Activated T-helper 17 cell treated with anti-CD3 and anti-CD28 coated beads, Interleukin-2, amount 50 U/mL, for 72 hours (primary cell): ENCODE data around the gene INPP5D. TPM values are rescaled to one million over a fixed set of nuclear protein-coding genes. Genes with fewer than 3 reads are reported as not detected.
"Not testable (repeated sequence)": the region's sequence is repeated elsewhere in the genome, so short reads cannot be mapped to it uniquely, and the experiment has no call there.

Experiments
- ATAC-seq: fragments of 150-1000 bp; cut with Tn5 transposase; replicated peaks from 2 replicates; pipeline ENCODE4 v1.10.0; 2021; ENCODE audit warnings: mild to moderate bottlenecking, moderate library complexity
- H3K27ac Mint-ChIP-seq: one replicate; pipeline ENCODE4 v1.8.0; 2022; ENCODE audit warnings: mixed read lengths
- H3K27me3 Mint-ChIP-seq: one replicate; pipeline ENCODE4 v1.8.0; 2022; ENCODE audit warnings: mixed read lengths
- H3K36me3 Mint-ChIP-seq: one replicate; pipeline ENCODE4 v1.8.0; 2022; ENCODE audit warnings: low read depth, mild to moderate bottlenecking, mixed read lengths
- H3K4me1 Mint-ChIP-seq: one replicate; pipeline ENCODE4 v1.8.0; 2022; ENCODE audit warnings: mixed read lengths
- H3K4me3 Mint-ChIP-seq: one replicate; pipeline ENCODE4 v1.8.0; 2022; ENCODE audit warnings: mild to moderate bottlenecking, mixed read lengths
- H3K9me3 Mint-ChIP-seq: one replicate; pipeline ENCODE4 v1.8.0; 2022; ENCODE audit warnings: mixed read lengths
- total RNA-seq, 2 donors: library from RNA; stranded (reverse); gene quantifications; one replicate each; pipeline ENCODE4 v1.2.3, GENCODE V29; 2022

INPP5D gene
- total RNA-seq, 2 donors from 2014 or later = 81.6 to 89.8 TPM

- Mint-ChIP-seq H3K4me3 (no peak overlapping the region), H3K9me3 (no peaks in the 10 kb centered on the region), H3K27me3 (no peaks in the 10 kb centered on the region), H3K36me3 (peaks cover 98% of the 10 kb centered on the region), H3K4me1 (peaks cover 24% of the 10 kb centered on the region), H3K27ac (peak overlapping the region; percentile 11)
- no peak for ATAC-seq
Observed at GRCh38 chr2:233147829-233148167, 87.7 kb downstream of the INPP5D start.

DNA sequence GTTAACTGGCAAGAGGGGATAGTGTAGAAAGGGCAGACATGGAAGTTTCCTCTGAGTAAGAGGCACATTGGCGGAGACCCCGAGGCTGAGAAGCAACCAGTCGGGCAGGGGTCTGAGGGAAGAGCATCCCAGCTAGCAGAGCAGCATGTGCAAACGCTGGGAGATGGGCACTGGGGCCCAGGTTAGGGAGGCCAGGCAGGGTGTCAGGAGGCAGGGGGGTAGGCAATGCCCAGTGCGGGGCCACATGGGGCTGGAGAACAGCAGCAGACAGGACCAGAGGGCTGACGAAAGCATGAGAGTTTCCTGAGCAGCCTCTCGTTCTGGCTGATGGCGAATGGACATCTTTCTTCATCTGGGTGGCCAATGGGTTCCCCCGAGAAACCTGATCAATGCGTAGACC lies 88.2 kb downstream of the INPP5D start:
- Mint-ChIP-seq H3K27ac (peak overlapping the region; percentile 11), H3K36me3 (peaks cover 98% of the 10 kb centered on the region), H3K4me1 (peaks cover 20% of the 10 kb centered on the region), H3K9me3 (no peaks in the 10 kb centered on the region), H3K27me3 (no peaks in the 10 kb centered on the region), H3K4me3 (no peak overlapping the region)
- ATAC-seq = no peak

GRCh38 chr2:233152541-233152940 lies 92.4 kb downstream of the INPP5D start:
- no peaks in the 10 kb centered on the region for H3K27me3 Mint-ChIP-seq
- peak overlapping the region; percentile 75 for H3K27ac Mint-ChIP-seq
- H3K36me3 Mint-ChIP-seq = peaks cover 97% of the 10 kb centered on the region
- H3K9me3 Mint-ChIP-seq = no peaks in the 10 kb centered on the region
- H3K4me3 Mint-ChIP-seq = no peak overlapping the region
- no peaks in the 10 kb centered on the region for H3K4me1 Mint-ChIP-seq
- ATAC-seq = no peak

DNA sequence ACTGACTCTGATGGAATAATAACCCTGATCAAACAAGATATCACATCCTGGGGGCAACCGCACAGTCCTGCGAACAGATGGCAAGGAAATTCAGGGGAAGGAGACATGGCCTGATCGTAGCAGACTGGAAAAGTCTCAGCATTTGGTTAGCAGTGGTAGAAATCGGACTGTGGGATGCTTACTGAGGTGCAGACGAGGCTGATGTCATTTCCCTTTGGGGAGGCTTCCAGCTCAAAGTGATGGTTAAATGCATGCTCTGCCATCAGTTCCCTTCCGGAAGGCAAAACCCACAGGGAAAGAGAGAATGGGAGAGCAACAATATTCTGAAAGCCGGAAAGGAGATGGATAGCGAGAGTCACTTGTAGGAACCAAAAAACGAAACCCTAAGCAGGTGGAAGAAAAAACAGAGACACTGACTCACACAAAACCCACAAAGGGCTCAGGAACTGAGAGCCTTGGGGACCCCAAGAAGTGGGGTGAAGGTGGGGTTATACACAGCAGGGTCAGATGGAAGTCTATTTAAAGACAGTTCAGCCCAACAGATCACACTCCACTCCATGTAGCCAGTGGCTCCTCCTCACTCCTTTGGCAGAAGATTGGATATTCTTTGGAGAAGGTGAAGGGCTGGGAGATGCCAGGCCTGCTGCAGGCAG lies 93.1 kb downstream of the INPP5D start:
- H3K4me1 Mint-ChIP-seq = no peaks in the 10 kb centered on the region
- no peak overlapping the region for H3K4me3 Mint-ChIP-seq
- no peaks in the 10 kb centered on the region for H3K9me3 Mint-ChIP-seq
- no peaks in the 10 kb centered on the region for H3K27me3 Mint-ChIP-seq
- H3K36me3 Mint-ChIP-seq = peaks cover 97% of the 10 kb centered on the region
- peak; percentile 37 for ATAC-seq
- peak overlapping the region; percentile 75 for H3K27ac Mint-ChIP-seq

GRCh38 chr2:233156001-233156400 lies 95.9 kb downstream of the INPP5D start:
- Mint-ChIP-seq H3K36me3 (peaks cover 95% of the 10 kb centered on the region), H3K27me3 (no peaks in the 10 kb centered on the region), H3K4me3 (no peak overlapping the region), H3K4me1 (no peaks in the 10 kb centered on the region), H3K9me3 (no peaks in the 10 kb centered on the region), H3K27ac (peak overlapping the region; percentile 72)
- ATAC-seq = no peak

GRCh38 chr2:233156461-233156860 lies 96.3 kb downstream of the INPP5D start:
- peaks cover 97% of the 10 kb centered on the region for H3K36me3 Mint-ChIP-seq
- H3K27ac Mint-ChIP-seq = peak overlapping the region; percentile 9

DNA sequence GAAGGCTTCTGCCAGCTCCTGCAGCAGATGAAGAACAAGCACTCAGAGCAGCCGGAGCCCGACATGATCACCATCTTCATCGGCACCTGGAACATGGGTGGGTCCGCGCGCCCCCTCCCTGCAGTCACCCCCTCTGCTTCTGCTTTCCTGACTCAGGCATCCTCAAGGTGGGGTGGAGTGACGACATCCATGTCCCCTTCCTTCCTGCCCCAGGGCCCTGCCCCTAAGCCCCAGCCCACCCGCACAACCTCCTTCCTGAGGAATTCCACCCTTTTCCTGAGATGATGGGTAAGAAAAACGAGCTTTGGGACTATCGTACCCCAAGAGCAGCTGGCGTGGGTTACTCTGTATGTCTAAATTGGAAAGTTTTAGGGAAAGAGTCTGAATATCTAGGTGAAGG lies 101.6 kb downstream of the INPP5D start:
- no peak for ATAC-seq
- no peak overlapping the region for H3K4me3 Mint-ChIP-seq
- no peaks in the 10 kb centered on the region for H3K4me1 Mint-ChIP-seq
- H3K9me3 Mint-ChIP-seq = no peaks in the 10 kb centered on the region
- H3K27ac Mint-ChIP-seq = peak overlapping the region; percentile 67
- no peaks in the 10 kb centered on the region for H3K27me3 Mint-ChIP-seq
- H3K36me3 Mint-ChIP-seq = peaks cover 52% of the 10 kb centered on the region

More at GRCh38 chr2:233156461-233156860, 96.3 kb downstream of the INPP5D start:
- not testable (repeated sequence) for H3K4me1 Mint-ChIP-seq, H3K9me3 Mint-ChIP-seq, H3K4me3 Mint-ChIP-seq, ATAC-seq, H3K27me3 Mint-ChIP-seq

DNA sequence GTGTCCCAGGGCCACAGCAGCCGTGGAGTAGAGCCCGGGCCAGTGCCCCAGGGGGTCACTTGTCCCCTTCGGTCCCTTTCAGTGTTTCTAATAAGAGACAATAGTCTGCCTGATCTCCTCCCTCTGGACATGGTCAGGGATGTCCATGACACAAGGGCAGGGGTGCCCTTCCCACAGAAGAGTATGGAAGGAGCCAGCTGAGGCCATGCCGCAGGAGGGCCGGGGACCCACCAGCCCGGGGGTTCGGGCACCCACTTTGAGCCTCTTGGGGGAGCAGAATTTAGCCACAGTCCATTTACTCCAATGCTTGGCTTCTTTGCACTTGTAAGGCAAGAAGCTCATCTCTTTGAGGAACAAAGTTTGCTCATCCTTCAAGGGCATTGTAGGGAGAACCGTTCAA lies 102.6 kb downstream of the INPP5D start:
- H3K4me1 Mint-ChIP-seq = no peaks in the 10 kb centered on the region
- no peak overlapping the region for H3K4me3 Mint-ChIP-seq
- no peak for ATAC-seq
- no peaks in the 10 kb centered on the region for H3K9me3 Mint-ChIP-seq
- no peaks in the 10 kb centered on the region for H3K27me3 Mint-ChIP-seq
- peaks cover 42% of the 10 kb centered on the region for H3K36me3 Mint-ChIP-seq
- no peak overlapping the region for H3K27ac Mint-ChIP-seq

DNA sequence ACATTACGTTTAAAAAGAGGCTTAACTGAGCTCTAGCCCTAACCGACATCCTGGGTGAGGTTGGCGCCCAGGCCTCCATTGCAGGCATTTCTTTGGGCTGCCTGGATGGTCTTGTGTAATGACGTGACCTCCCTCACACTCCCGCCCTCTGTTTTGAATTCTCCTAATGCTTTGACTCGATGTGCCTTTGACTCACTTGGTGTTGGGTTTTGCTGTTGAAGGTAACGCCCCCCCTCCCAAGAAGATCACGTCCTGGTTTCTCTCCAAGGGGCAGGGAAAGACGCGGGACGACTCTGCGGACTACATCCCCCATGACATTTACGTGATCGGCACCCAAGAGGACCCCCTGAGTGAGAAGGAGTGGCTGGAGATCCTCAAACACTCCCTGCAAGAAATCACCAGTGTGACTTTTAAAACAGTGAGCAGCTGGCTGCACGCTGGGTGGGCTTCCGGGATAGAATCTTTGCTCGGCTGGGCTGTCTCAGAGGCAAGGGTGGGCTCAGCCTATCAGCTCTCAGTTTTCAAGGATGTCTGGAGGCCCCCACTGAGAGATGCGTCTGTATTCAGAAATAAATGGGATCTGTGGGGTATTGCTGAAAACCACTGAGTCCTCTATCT lies 103.5 kb downstream of the INPP5D start:
- no peaks in the 10 kb centered on the region for H3K4me1 Mint-ChIP-seq
- H3K4me3 Mint-ChIP-seq = no peak overlapping the region
- H3K9me3 Mint-ChIP-seq = no peaks in the 10 kb centered on the region
- no peak overlapping the region for H3K27ac Mint-ChIP-seq
- no peaks in the 10 kb centered on the region for H3K27me3 Mint-ChIP-seq
- ATAC-seq = no peak
- peaks cover 33% of the 10 kb centered on the region for H3K36me3 Mint-ChIP-seq

GRCh38 chr2:233164128-233164635 lies 104.0 kb downstream of the INPP5D start:
- Mint-ChIP-seq H3K4me3 (no peak overlapping the region), H3K27me3 (no peaks in the 10 kb centered on the region), H3K36me3 (peaks cover 33% of the 10 kb centered on the region), H3K27ac (no peak overlapping the region), H3K4me1 (peaks cover 4% of the 10 kb centered on the region), H3K9me3 (no peaks in the 10 kb centered on the region)
- ATAC-seq = no peak

DNA sequence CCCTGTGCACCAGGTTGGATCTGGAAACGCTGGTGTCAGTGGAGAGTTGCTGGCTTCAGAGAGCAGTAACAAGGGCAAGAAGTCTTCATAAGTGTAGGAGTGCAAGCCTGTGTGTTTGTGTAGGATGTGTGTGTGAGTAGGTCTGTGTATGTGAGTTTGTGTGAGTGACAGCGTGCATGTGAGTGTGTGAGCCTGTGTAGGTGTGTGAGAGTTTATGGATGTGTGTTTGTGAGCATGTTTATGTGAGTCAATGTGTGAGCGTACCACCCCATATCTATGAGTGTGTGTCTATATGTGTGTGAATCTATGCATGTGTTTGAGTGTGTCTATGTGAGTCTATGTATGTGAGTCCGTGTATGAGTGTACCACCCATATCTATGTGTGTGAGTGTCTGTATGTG lies 104.8 kb downstream of the INPP5D start:
- Mint-ChIP-seq H3K27ac (no peak overlapping the region), H3K36me3 (peaks cover 33% of the 10 kb centered on the region), H3K27me3 (no peaks in the 10 kb centered on the region), H3K4me3 (no peak overlapping the region), H3K9me3 (no peaks in the 10 kb centered on the region), H3K4me1 (peaks cover 5% of the 10 kb centered on the region)
- ATAC-seq = peak; percentile 29

GRCh38 chr2:233165543-233165894 lies 105.4 kb downstream of the INPP5D start:
- H3K4me3 Mint-ChIP-seq = no peak overlapping the region
- H3K27ac Mint-ChIP-seq = no peak overlapping the region
- peaks cover 33% of the 10 kb centered on the region for H3K36me3 Mint-ChIP-seq
- ATAC-seq = peak; percentile 65
- H3K27me3 Mint-ChIP-seq = no peaks in the 10 kb centered on the region
- H3K9me3 Mint-ChIP-seq = no peaks in the 10 kb centered on the region
- H3K4me1 Mint-ChIP-seq = peaks cover 5% of the 10 kb centered on the region

DNA sequence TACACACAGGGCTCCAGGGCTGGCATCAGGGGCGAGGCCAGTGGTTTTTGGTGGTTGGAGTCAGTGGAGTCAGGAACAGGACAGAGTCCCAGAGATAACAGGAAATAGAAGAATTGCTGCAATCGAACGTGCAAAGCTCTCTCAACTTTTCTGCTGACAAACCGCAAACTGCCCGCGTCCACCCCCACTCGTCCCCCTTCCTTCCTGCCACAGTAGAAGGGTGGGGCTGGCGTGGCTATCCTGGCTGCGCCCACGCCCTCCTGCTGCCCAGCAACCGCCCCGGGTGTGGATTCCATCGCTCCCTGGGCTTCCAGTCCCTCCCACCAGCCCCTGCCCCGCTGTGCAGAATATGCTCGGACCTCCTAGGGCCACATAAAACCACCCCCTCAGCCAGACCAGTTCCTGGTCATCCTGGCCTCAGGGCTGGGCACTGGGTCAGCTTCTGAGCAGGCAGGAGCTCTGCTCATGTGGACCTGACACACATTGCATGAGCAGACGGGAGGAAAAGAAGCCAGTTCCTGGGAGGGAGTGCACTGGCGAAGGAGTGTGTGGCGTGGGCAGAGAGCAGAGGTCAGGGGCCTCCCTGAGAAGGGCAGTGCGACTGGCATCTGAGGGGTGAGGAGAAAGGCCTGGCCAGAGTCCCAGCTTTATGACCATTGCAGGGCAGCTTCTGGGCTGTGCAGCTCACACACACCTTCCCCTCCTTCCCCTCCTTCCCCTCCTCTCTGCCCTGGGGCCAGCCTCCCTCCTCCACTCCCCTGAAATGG lies 105.9 kb downstream of the INPP5D start:
- Mint-ChIP-seq H3K9me3 (no peaks in the 10 kb centered on the region), H3K27me3 (no peaks in the 10 kb centered on the region), H3K4me1 (peaks cover 5% of the 10 kb centered on the region), H3K4me3 (no peak overlapping the region), H3K27ac (no peak overlapping the region), H3K36me3 (peaks cover 35% of the 10 kb centered on the region)
- ATAC-seq = peak; percentile 60

DNA sequence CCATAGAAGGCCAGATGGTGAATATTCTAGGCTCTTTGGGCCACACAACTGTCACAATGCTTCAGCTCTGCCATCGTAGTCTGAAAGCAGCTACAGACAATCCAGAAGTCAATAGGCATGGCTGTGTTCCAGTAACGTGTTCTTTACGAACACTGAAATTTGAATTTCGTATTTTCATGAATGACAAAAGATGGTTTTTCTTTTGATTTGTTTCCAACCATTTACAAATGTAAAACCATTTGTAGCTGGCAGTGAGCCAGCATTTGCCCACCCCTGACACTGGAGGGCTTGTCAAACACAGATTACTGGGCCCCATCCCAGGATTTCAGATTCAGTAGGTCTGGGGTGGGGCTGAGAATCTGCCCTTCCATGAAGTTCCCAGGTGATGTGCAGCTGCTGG lies 108.3 kb downstream of the INPP5D start:
- ATAC-seq = no peak
- peaks cover 45% of the 10 kb centered on the region for H3K36me3 Mint-ChIP-seq
- H3K9me3 Mint-ChIP-seq = no peaks in the 10 kb centered on the region
- no peak overlapping the region for H3K4me3 Mint-ChIP-seq
- no peaks in the 10 kb centered on the region for H3K27me3 Mint-ChIP-seq
- no peak overlapping the region for H3K27ac Mint-ChIP-seq
- peaks cover 5% of the 10 kb centered on the region for H3K4me1 Mint-ChIP-seq

DNA sequence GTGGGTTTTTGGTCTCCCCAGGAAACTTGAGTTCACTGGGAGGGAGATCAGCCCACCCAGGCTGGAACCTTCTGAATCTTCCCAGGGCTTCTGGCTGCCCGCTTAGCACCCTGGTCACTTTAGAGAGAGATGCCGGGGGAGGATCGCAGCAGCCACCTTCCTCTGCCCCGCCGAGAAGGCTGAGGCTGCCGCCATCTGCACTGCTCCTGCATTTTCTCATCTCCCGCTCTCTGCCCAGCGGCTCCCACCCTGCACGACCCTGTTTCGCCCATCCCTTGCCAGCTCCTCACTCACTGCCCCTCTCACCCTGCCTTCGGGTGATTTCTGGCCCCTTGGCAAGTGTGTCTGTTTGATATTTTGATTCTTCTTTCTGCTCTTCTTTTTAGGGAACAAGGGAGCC lies 108.8 kb downstream of the INPP5D start:
- H3K27me3 Mint-ChIP-seq = no peaks in the 10 kb centered on the region
- peak overlapping the region; percentile 70 for H3K27ac Mint-ChIP-seq
- peaks cover 5% of the 10 kb centered on the region for H3K4me1 Mint-ChIP-seq
- H3K36me3 Mint-ChIP-seq = peaks cover 45% of the 10 kb centered on the region
- ATAC-seq = no peak
- no peaks in the 10 kb centered on the region for H3K9me3 Mint-ChIP-seq
- no peak overlapping the region for H3K4me3 Mint-ChIP-seq
